Neural progenitor cell (in vitro differentiated cells): ENCODE measurements around the gene SNX17. TPM values are rescaled to one million over a fixed set of nuclear protein-coding genes. Genes with fewer than 3 reads are reported as not detected.
"Not testable (repeated sequence)": the region's sequence is repeated elsewhere in the genome, so short reads cannot be mapped to it uniquely, and the experiment has no call there.

ENCODE experiments used
- DNase-seq: peaks from one replicate; pipeline ENCODE4 v3.0.0-alpha.2; 2016; ENCODE audit warnings: low spot score
- H2AFZ ChIP-seq: fragments of 200-600 bp; sonication (generic); replicated peaks from 2 replicates; pipeline ENCODE4 v1.6.1; 2016; ENCODE audit warnings: antibody characterized with exemption
- H3F3A ChIP-seq: fragments of 200-600 bp; sonication (generic); 2 replicates; pipeline ENCODE4 v1.6.1; 2016; ENCODE audit warnings: antibody characterized with exemption, low read depth
- H3K27ac ChIP-seq: fragments of 200-600 bp; sonication (generic); 2 replicates; pipeline ENCODE4 v1.5.1; 2016; ENCODE audit warnings: mild to moderate bottlenecking
- H3K27me3 ChIP-seq: fragments of 200-600 bp; sonication (generic); 2 replicates; pipeline ENCODE4 v1.6.1; 2016; ENCODE audit warnings: mild to moderate bottlenecking, moderate library complexity
- H3K36me3 ChIP-seq: fragments of 200-600 bp; sonication (generic); 2 replicates; pipeline ENCODE4 v1.5.1; 2016
- H3K4me1 ChIP-seq: fragments of 200-600 bp; sonication (generic); 2 replicates; pipeline ENCODE4 v1.6.1; 2016; ENCODE audit warnings: mixed run types
- H3K4me2 ChIP-seq: fragments of 200-600 bp; sonication (generic); 2 replicates; pipeline ENCODE4 v1.6.1; 2016
- H3K4me3 ChIP-seq: fragments of 200-600 bp; sonication (generic); 2 replicates; pipeline ENCODE4 v1.5.1; 2016
- H3K79me2 ChIP-seq: fragments of 200-600 bp; sonication (generic); 2 replicates; pipeline ENCODE4 v1.6.1; 2016; ENCODE audit warnings: low read depth
- H3K9ac ChIP-seq: fragments of 200-600 bp; sonication (generic); 2 replicates; pipeline ENCODE4 v1.6.1; 2016
- H3K9me3 ChIP-seq: fragments of 200-600 bp; sonication (generic); 2 replicates; pipeline ENCODE4 v1.5.1; 2016; ENCODE audit warnings: low read depth
- H4K20me1 ChIP-seq: fragments of 200-600 bp; sonication (generic); 2 replicates; pipeline ENCODE4 v1.6.1; 2016; ENCODE audit warnings: low read depth
- H3K27ac Mint-ChIP-seq: 3 replicates; pipeline ENCODE4 v1.8.0; 2021; ENCODE audit warnings: mixed read lengths
- H3K27me3 Mint-ChIP-seq: 2 replicates; pipeline ENCODE4 v1.8.0; 2022; ENCODE audit warnings: low read depth, mild to moderate bottlenecking, inconsistent platforms, moderate library complexity, mixed read lengths; ENCODE audit not compliant: insufficient read depth
- H3K36me3 Mint-ChIP-seq: 3 replicates; pipeline ENCODE4 v1.8.0; 2021; ENCODE audit warnings: mixed read lengths
- H3K4me1 Mint-ChIP-seq: 3 replicates; pipeline ENCODE4 v1.8.0; 2021; ENCODE audit warnings: mixed read lengths
- H3K4me3 Mint-ChIP-seq: 3 replicates; pipeline ENCODE4 v1.8.0; 2021; ENCODE audit warnings: mild to moderate bottlenecking, moderate library complexity, mixed read lengths
- H3K9me3 Mint-ChIP-seq: 3 replicates; pipeline ENCODE4 v1.8.0; 2020; ENCODE audit warnings: mixed read lengths
- EZH2 ChIP-seq: fragments of 200-600 bp; sonication (generic); IDR thresholded peaks from 2 replicates; pipeline ENCODE4 v1.6.1; 2017; ENCODE audit warnings: antibody characterized with exemption, mild to moderate bottlenecking, moderate library complexity
- EZH2phosphoT487 ChIP-seq: fragments of 200-600 bp; sonication (generic); IDR thresholded peaks from 2 replicates; pipeline ENCODE4 v1.6.1; 2017; ENCODE audit warnings: antibody characterized with exemption
- total RNA-seq: library from RNA; depleted of rRNA; stranded (reverse); fragments of >200 nt; gene quantifications from 2 replicates; pipeline ENCODE4 v1.2.3, GENCODE V29; 2015; ENCODE audit warnings: low replicate concordance
- TF ChIP-seq, protein P1 (sequence below): fragments of 200-600 bp; sonication (generic); IDR thresholded peaks from 2 replicates; pipeline ENCODE4 v1.5.1; 2017; ENCODE audit warnings: antibody characterized with exemption, mild to moderate bottlenecking

SNX17 gene
- total RNA-seq, 1 donor from 2014 or later: 65.2 TPM

DNA sequence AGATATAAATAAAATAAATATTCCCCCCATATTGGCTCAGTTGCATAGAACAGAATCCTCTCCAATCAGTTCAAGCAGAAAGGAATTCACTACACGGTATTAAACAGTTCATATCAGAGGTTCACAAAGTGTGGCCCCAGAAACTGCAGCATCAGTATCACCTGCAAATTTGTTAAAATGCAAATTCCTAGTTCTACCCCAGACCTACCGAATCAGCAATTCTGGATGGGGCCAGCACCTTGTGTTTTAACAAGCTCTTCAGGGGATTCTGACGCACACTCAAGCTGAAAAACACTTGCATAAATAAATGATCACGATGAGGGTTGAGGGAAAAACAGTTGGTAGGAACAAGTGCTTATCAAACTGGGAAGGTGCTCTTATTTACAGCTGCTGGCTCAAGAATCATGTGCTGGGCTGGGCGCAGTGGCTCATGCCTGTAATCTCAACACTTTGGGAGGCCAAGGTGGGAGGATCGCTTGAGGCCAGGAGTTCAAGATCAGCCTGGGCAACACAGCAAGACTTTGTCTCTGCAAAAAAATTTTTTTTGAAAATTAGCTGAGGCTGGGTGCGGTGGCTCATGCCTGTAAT is 20.2 kb upstream of the SNX17 start:
- peaks cover 99% of the 10 kb centered on the region for H3K79me2 ChIP-seq
- no peak overlapping the region for H3K4me3 ChIP-seq
- H3K4me1 ChIP-seq: no peaks in the 10 kb centered on the region
- Mint-ChIP-seq H3K36me3 (no peaks in the 10 kb centered on the region), H3K9me3 (no peaks in the 10 kb centered on the region), H3K4me3 (no peak overlapping the region), H3K4me1 (peaks cover 13% of the 10 kb centered on the region), H3K27ac (no peak overlapping the region), H3K27me3 (no peaks in the 10 kb centered on the region)
- H4K20me1 ChIP-seq: peaks cover 58% of the 10 kb centered on the region
- H3K9me3 ChIP-seq: no peaks in the 10 kb centered on the region
- no peaks in the 10 kb centered on the region for H3K27me3 ChIP-seq
- H3K9ac ChIP-seq: no peak overlapping the region
- H3K27ac ChIP-seq: no peak overlapping the region
- H3F3A ChIP-seq: peaks cover 5% of the 10 kb centered on the region
- H2AFZ ChIP-seq: no peak overlapping the region
- no peak for DNase-seq
- H3K4me2 ChIP-seq: no peak overlapping the region
- H3K36me3 ChIP-seq: no peaks in the 10 kb centered on the region
- TF ChIP-seq EZH2 (no peak), EZH2phosphoT487 (no peak)
- TF ChIP-seq, protein P1, sequence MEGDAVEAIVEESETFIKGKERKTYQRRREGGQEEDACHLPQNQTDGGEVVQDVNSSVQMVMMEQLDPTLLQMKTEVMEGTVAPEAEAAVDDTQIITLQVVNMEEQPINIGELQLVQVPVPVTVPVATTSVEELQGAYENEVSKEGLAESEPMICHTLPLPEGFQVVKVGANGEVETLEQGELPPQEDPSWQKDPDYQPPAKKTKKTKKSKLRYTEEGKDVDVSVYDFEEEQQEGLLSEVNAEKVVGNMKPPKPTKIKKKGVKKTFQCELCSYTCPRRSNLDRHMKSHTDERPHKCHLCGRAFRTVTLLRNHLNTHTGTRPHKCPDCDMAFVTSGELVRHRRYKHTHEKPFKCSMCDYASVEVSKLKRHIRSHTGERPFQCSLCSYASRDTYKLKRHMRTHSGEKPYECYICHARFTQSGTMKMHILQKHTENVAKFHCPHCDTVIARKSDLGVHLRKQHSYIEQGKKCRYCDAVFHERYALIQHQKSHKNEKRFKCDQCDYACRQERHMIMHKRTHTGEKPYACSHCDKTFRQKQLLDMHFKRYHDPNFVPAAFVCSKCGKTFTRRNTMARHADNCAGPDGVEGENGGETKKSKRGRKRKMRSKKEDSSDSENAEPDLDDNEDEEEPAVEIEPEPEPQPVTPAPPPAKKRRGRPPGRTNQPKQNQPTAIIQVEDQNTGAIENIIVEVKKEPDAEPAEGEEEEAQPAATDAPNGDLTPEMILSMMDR: no peak

DNA sequence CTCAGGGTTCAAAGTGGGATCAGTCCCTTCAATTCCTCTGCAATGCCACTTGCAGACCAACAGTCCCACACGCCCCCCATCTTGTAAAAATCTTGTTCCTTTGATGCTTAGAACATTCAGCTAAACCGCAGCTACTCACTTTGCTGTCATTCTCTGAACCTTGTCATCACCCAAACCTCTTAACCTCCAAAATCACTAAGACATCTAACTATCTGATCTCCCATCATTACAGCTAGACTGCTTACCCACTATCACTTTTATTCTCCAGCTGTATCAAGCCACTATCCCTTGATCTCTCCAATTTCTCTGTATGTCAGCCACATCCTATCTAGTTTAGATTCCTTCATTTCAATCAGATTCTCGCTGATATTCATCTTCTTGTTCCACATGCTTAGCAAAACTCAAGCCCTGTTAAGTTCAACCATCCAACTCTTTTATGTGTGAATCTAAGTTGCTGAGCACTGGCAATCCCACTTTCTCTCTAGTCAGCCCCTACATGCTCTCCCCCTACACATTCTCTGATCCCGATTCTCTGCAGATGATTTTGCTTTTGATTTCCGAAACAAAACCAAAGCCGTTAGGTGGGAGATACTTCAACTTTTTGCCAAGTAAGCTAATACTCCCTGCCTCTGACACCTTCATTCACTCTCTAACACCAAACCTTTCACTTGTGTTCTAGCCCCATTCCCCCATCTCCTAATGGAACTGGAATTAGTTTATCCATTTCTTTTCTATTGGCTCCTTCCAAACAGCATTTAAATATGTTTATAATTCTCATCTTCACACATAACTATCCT is 18.4 kb upstream of the SNX17 start:
- H4K20me1 ChIP-seq: peaks cover 50% of the 10 kb centered on the region
- no peak overlapping the region for H3K27ac ChIP-seq
- no peak overlapping the region for H3K27ac Mint-ChIP-seq

GRCh38 chr2:27353386-27353761 is 17.0 kb upstream of the SNX17 start:
- H3K9me3 ChIP-seq, DNase-seq, H3K27ac ChIP-seq, H3K36me3 ChIP-seq, H3K36me3 Mint-ChIP-seq, H3K9ac ChIP-seq, H2AFZ ChIP-seq, H3K4me3 ChIP-seq, H3K27ac Mint-ChIP-seq, H3K27me3 ChIP-seq, H3K4me1 ChIP-seq, H3K4me3 Mint-ChIP-seq, H3K4me2 ChIP-seq, H3K27me3 Mint-ChIP-seq, H3K9me3 Mint-ChIP-seq: not testable (repeated sequence)
- peaks cover 93% of the 10 kb centered on the region for H3K79me2 ChIP-seq
- H3F3A ChIP-seq: peaks cover 34% of the 10 kb centered on the region
- H4K20me1 ChIP-seq: peaks cover 38% of the 10 kb centered on the region
- peaks cover 26% of the 10 kb centered on the region for H3K4me1 Mint-ChIP-seq

More for the DNA sequence above, 18.4 kb upstream of the SNX17 start:
- no peaks in the 10 kb centered on the region for H3K27me3 ChIP-seq
- H3K9me3 ChIP-seq: no peaks in the 10 kb centered on the region
- H3K4me3 ChIP-seq: no peak overlapping the region
- H3K4me2 ChIP-seq: no peak overlapping the region
- H3K27me3 Mint-ChIP-seq: peaks cover under 1% of the 10 kb centered on the region
- no peaks in the 10 kb centered on the region for H3K9me3 Mint-ChIP-seq
- H3K36me3 Mint-ChIP-seq: peaks cover under 1% of the 10 kb centered on the region
- no peak overlapping the region for H3K9ac ChIP-seq
- peaks cover 5% of the 10 kb centered on the region for H3K4me1 ChIP-seq
- TF ChIP-seq EZH2 (no peak), EZH2phosphoT487 (no peak)
- TF ChIP-seq, protein P1: no peak
- DNase-seq: no peak
- H3K4me1 Mint-ChIP-seq: peaks cover 19% of the 10 kb centered on the region
- no peak overlapping the region for H3K4me3 Mint-ChIP-seq
- no peak overlapping the region for H2AFZ ChIP-seq
- peaks cover 94% of the 10 kb centered on the region for H3K79me2 ChIP-seq
- H3F3A ChIP-seq: peaks cover 21% of the 10 kb centered on the region
- no peaks in the 10 kb centered on the region for H3K36me3 ChIP-seq
